ENCODE data around the gene PLCG1.

Gene PLCG1

GRCh38 chr20:41121399-41121798 is 15.9 kb upstream of the PLCG1 start:
- TF ChIP-seq TCF4 (CRISPR knock-in tag; IDR thresholded peaks at IDR 0.05; ENCODE audit: borderline replicate concordance) (no peak), SNAI2 (CRISPR knock-in tag; IDR thresholded peaks at IDR 0.05) (no peak), ZC3H10 (CRISPR knock-in tag; IDR thresholded peaks at IDR 0.05) (no peak), TSHZ2 (CRISPR knock-in tag; IDR thresholded peaks at IDR 0.05) (no peak), RARB (CRISPR knock-in tag; IDR thresholded peaks at IDR 0.05) (no peak), ZFP3 (CRISPR knock-in tag; IDR thresholded peaks at IDR 0.05) (no peak), CSDC2 (CRISPR knock-in tag; IDR thresholded peaks at IDR 0.05) (no peak), ISL1 (CRISPR knock-in tag; IDR thresholded peaks at IDR 0.05) (no peak), ZNF70 (CRISPR knock-in tag; IDR thresholded peaks at IDR 0.05) (no peak), ESRRG (CRISPR knock-in tag; IDR thresholded peaks at IDR 0.05) (no peak), POU6F1 (CRISPR knock-in tag; IDR thresholded peaks at IDR 0.05; ENCODE audit: borderline replicate concordance, low read depth) (no peak), PATZ1 (CRISPR knock-in tag; IDR thresholded peaks at IDR 0.05; ENCODE audit: borderline replicate concordance) (no peak), GLIS3 (CRISPR knock-in tag; IDR thresholded peaks at IDR 0.05) (no peak), ZFP30 (CRISPR knock-in tag; IDR thresholded peaks at IDR 0.05) (no peak), OSR1 (CRISPR knock-in tag; IDR thresholded peaks at IDR 0.05) (no peak), PPARA (CRISPR knock-in tag; IDR thresholded peaks at IDR 0.05; ENCODE audit: borderline replicate concordance) (no peak), ZNF565 (CRISPR knock-in tag; conservative IDR thresholded peaks at IDR 0.05; ENCODE audit: low read depth) (no peak)
- no peak for ATAC-seq

GRCh38 chr20:41123631-41124030 is 13.7 kb upstream of the PLCG1 start:
- TF ChIP-seq RARB (CRISPR knock-in tag; IDR thresholded peaks at IDR 0.05) (no peak), ESRRG (CRISPR knock-in tag; IDR thresholded peaks at IDR 0.05) (no peak), ZNF70 (CRISPR knock-in tag; IDR thresholded peaks at IDR 0.05) (no peak), TSHZ2 (CRISPR knock-in tag; IDR thresholded peaks at IDR 0.05) (no peak), POU6F1 (CRISPR knock-in tag; IDR thresholded peaks at IDR 0.05; ENCODE audit: borderline replicate concordance, low read depth) (no peak), ARNTL (CRISPR knock-in tag; IDR thresholded peaks at IDR 0.05; ENCODE audit: borderline replicate concordance, low read depth) (no peak), ZFP30 (CRISPR knock-in tag; IDR thresholded peaks at IDR 0.05) (no peak)
- no peak for ATAC-seq

- ATAC-seq = no peak
- no peak for TF ChIP-seq CREB5 (CRISPR knock-in tag; IDR thresholded peaks at IDR 0.05; ENCODE audit: low read depth)
- TF ChIP-seq GLIS3 (CRISPR knock-in tag; IDR thresholded peaks at IDR 0.05) = no peak
- no peak for TF ChIP-seq CSRNP3 (CRISPR knock-in tag; IDR thresholded peaks at IDR 0.05)
- TF ChIP-seq TOX (CRISPR knock-in tag; IDR thresholded peaks at IDR 0.05; ENCODE audit: borderline replicate concordance) = no peak
- no peak for TF ChIP-seq TCF4 (CRISPR knock-in tag; IDR thresholded peaks at IDR 0.05; ENCODE audit: borderline replicate concordance)
- TF ChIP-seq PPARA (CRISPR knock-in tag; IDR thresholded peaks at IDR 0.05; ENCODE audit: borderline replicate concordance) = no peak
Measured at GRCh38 chr20:41124451-41125094, 12.8 kb upstream of the PLCG1 start.

Measured in SK-N-SH treated with all-trans-retinoic acid at 6 μM for 48 hours (cell line).